DMS 273 (cell line): ENCODE measurements around the gene AKAP7.
"Not testable (repeated sequence)": the region's sequence is repeated elsewhere in the genome, so short reads cannot be mapped to it uniquely, and the experiment has no call there.

ENCODE experiments used
- DNase-seq: peaks from one replicate; lab custom pipeline; 2025; ENCODE audit not compliant: unreplicated experiment; lab: John Stamatoyannopoulos, UW

The AKAP7 gene

GRCh38 chr6:131250936-131251335 is 115.7 kb downstream of the AKAP7 start:
- no peak for DNase-seq

- no peak for DNase-seq
Measured at GRCh38 chr6:131251590-131252199, 116.4 kb downstream of the AKAP7 start.

- DNase-seq: peak; percentile 12
Measured at GRCh38 chr6:131255434-131255833, 120.2 kb downstream of the AKAP7 start.

- peak; percentile 38 for DNase-seq
Measured at GRCh38 chr6:131255911-131256310, 120.6 kb downstream of the AKAP7 start.

- DNase-seq: no peak
Measured at GRCh38 chr6:131257104-131257503, 121.8 kb downstream of the AKAP7 start.

GRCh38 chr6:131258010-131258652 is 122.9 kb downstream of the AKAP7 start:
- no peak for DNase-seq

GRCh38 chr6:131258816-131259476 is 123.7 kb downstream of the AKAP7 start:
- DNase-seq: no peak

- DNase-seq: not testable (repeated sequence)
Measured at GRCh38 chr6:131260960-131261359, 125.7 kb downstream of the AKAP7 start.

- peak; percentile 4 for DNase-seq
Measured at GRCh38 chr6:131262060-131262459, 126.8 kb downstream of the AKAP7 start.

GRCh38 chr6:131265939-131266338 is 130.7 kb downstream of the AKAP7 start:
- no peak for DNase-seq

GRCh38 chr6:131268303-131268702 is 133.0 kb downstream of the AKAP7 start:
- no peak for DNase-seq

- DNase-seq: no peak
Measured at GRCh38 chr6:131269565-131270391, 134.5 kb downstream of the AKAP7 start.

- DNase-seq: no peak
Measured at GRCh38 chr6:131270534-131270933, 135.3 kb downstream of the AKAP7 start.

- DNase-seq: no peak
Measured at GRCh38 chr6:131275273-131275672, 140.0 kb downstream of the AKAP7 start.

- DNase-seq: no peak
Measured at GRCh38 chr6:131277591-131277990, 142.3 kb downstream of the AKAP7 start.

GRCh38 chr6:131281471-131282270 is 146.4 kb downstream of the AKAP7 start:
- no peak for DNase-seq

- DNase-seq: no peak
Measured at GRCh38 chr6:131282365-131282764, 147.1 kb downstream of the AKAP7 start.

- no peak for DNase-seq
Measured at GRCh38 chr6:131283466-131284175, 148.4 kb downstream of the AKAP7 start.

- no peak for DNase-seq
Measured at GRCh38 chr6:131285548-131285947, 150.3 kb downstream of the AKAP7 start.

GRCh38 chr6:131286469-131287040 is 151.3 kb downstream of the AKAP7 start:
- DNase-seq: no peak
